Measurements from ENCODE around the gene ORC6. TPM values are rescaled to one million over a fixed set of nuclear protein-coding genes. Genes with fewer than 3 reads are reported as not detected.

ORC6 gene
- polyA plus RNA-seq, 1 donor (not counting 4 experiments of a cell fraction or from before 2014, with no cell fraction given), result 21.9 TPM

- Histone ChIP-seq H3K79me2 (ENCODE audit: control insufficient read depth, insufficient read depth, low read length) (no peaks in the 10 kb centered on the region), H3K4me2 (ENCODE audit: control insufficient read depth, extremely low read depth, insufficient read depth, low read depth, low read length) (no peak overlapping the region), H2AFZ (ENCODE audit: control insufficient read depth, low read length) (no peak overlapping the region), H3K27ac (ENCODE audit: control insufficient read depth, insufficient read depth, low read length) (no peak overlapping the region), H3K9me3 (ENCODE audit: control insufficient read depth, low read depth, low read length) (no peaks in the 10 kb centered on the region), H4K20me1 (ENCODE audit: control insufficient read depth, extremely low read depth, insufficient read depth, low read length) (no peaks in the 10 kb centered on the region), H3K27me3 (ENCODE audit: control insufficient read depth, extremely low read depth, insufficient read depth, low read length) (no peaks in the 10 kb centered on the region), H3K36me3 (ENCODE audit: control insufficient read depth in 2 of 2, extremely low read depth in 1 of 2, insufficient read depth in 2 of 2, low read length in 2 of 2) (no peaks in the 10 kb centered on the region), H3K9me1 (ENCODE audit: control insufficient read depth, extremely low read depth, insufficient read depth, low read length) (no peaks in the 10 kb centered on the region), H3K4me3 (ENCODE audit: control insufficient read depth in 2 of 3, extremely low read depth in 1 of 3, insufficient read depth in 2 of 3, low read depth in 1 of 3, low read length in 3 of 3) (no peak overlapping the region), H3K4me1 (ENCODE audit: control insufficient read depth, extremely low read depth, insufficient read depth, low read length) (no peaks in the 10 kb centered on the region), H3K9ac (ENCODE audit: control insufficient read depth, extremely low read depth, insufficient read depth, low read length) (no peak overlapping the region)
- dilution Hi-C loops (cut with MboI; ENCODE audit: extremely low pct_ligation_motif_present, low sequenced_read_pairs), result no loop called here
- DNase-seq (ENCODE audit: low read depth, low spot score) (no peak), FAIRE-seq (no peak)
- TF ChIP-seq CTCF (optimal IDR thresholded peaks at IDR 0.05 in 1 of 3, IDR thresholded peaks at IDR 0.05 in 1 of 3, conservative IDR thresholded peaks at IDR 0.05 in 1 of 3; ENCODE audit: extremely low read depth in 1 of 3, insufficient read depth in 2 of 3, low read length in 3 of 3) (no peak), EZH2 (IDR thresholded peaks at IDR 0.05; ENCODE audit: low read length) (no peak)
Measured at GRCh38 chr16:46649588-46650253, 39.7 kb upstream of the ORC6 start.

GRCh38 chr16:46650254-46650623, 39.2 kb upstream of the ORC6 start:
- H3K79me2 ChIP-seq (ENCODE audit: control insufficient read depth, insufficient read depth, low read length), result no peaks in the 10 kb centered on the region
- no peak overlapping the region for H3K9ac ChIP-seq (ENCODE audit: control insufficient read depth, extremely low read depth, insufficient read depth, low read length)
- H3K4me1 ChIP-seq (ENCODE audit: control insufficient read depth, extremely low read depth, insufficient read depth, low read length), result no peaks in the 10 kb centered on the region
- TF ChIP-seq EZH2 (IDR thresholded peaks at IDR 0.05; ENCODE audit: low read length) (no peak), CTCF (optimal IDR thresholded peaks at IDR 0.05 in 1 of 3, IDR thresholded peaks at IDR 0.05 in 1 of 3, conservative IDR thresholded peaks at IDR 0.05 in 1 of 3; ENCODE audit: extremely low read depth in 1 of 3, insufficient read depth in 2 of 3, low read length in 3 of 3) (no peak)
- no peak overlapping the region for H3K27ac ChIP-seq (ENCODE audit: control insufficient read depth, insufficient read depth, low read length)
- H3K36me3 ChIP-seq (ENCODE audit: control insufficient read depth in 2 of 2, extremely low read depth in 1 of 2, insufficient read depth in 2 of 2, low read length in 2 of 2), result peaks cover 0 to 2% of the 10 kb centered on the region in 2 experiments
- no peak overlapping the region for H3K4me2 ChIP-seq (ENCODE audit: control insufficient read depth, extremely low read depth, insufficient read depth, low read depth, low read length)
- no peak for FAIRE-seq
- H3K27me3 ChIP-seq (ENCODE audit: control insufficient read depth, extremely low read depth, insufficient read depth, low read length), result no peaks in the 10 kb centered on the region
- no peaks in the 10 kb centered on the region for H4K20me1 ChIP-seq (ENCODE audit: control insufficient read depth, extremely low read depth, insufficient read depth, low read length)
- dilution Hi-C loops (cut with MboI; ENCODE audit: extremely low pct_ligation_motif_present, low sequenced_read_pairs), result no loop called here
- no peaks in the 10 kb centered on the region for H3K9me1 ChIP-seq (ENCODE audit: control insufficient read depth, extremely low read depth, insufficient read depth, low read length)
- no peak for DNase-seq (ENCODE audit: low read depth, low spot score)
- H2AFZ ChIP-seq (ENCODE audit: control insufficient read depth, low read length), result no peak overlapping the region
- H3K9me3 ChIP-seq (ENCODE audit: control insufficient read depth, low read depth, low read length), result no peaks in the 10 kb centered on the region
- H3K4me3 ChIP-seq (ENCODE audit: control insufficient read depth in 2 of 3, extremely low read depth in 1 of 3, insufficient read depth in 2 of 3, low read depth in 1 of 3, low read length in 3 of 3), result no peak overlapping the region
